HG03095 (cell line): ENCODE results near the gene OR10G4.
"Not testable (repeated sequence)": the region's sequence is repeated elsewhere in the genome, so short reads cannot be mapped to it uniquely, and the experiment has no call there.

Experiments used
- ATAC-seq: cut with Tn5 transposase; IDR thresholded peaks from one replicate; pipeline ENCODE4 v1.9.1; 2021; ENCODE audit warnings: moderate library complexity; ENCODE audit not compliant: unreplicated experiment

OR10G4 gene, protein sequence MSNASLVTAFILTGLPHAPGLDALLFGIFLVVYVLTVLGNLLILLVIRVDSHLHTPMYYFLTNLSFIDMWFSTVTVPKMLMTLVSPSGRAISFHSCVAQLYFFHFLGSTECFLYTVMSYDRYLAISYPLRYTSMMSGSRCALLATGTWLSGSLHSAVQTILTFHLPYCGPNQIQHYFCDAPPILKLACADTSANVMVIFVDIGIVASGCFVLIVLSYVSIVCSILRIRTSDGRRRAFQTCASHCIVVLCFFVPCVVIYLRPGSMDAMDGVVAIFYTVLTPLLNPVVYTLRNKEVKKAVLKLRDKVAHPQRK

DNA sequence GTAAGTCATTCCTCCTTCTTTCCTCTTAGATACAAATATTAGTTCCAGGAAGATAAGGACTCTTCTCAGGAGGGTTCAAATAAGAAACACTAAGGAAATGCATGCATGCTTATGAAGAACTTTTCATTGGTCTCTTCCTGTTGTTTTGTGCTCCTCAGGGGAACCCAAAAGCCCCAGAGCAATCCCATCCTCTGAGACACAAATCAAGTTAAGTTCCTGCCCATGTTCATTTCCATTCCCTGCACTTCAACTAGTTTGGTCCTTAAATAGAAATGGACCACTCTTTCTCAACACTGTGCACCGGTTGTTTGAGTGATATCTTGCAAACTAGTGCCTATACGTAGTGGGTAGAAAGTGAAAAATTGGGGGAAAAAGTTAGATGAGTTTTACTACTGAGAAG, at the start of gene OR10G4:
Gene OR10G4, plus strand, starts transcription at position 301 of the 400 bp plus-strand sequence. CDS start 2,578 bp downstream, outside the sequence.
- no peak for ATAC-seq

DNA sequence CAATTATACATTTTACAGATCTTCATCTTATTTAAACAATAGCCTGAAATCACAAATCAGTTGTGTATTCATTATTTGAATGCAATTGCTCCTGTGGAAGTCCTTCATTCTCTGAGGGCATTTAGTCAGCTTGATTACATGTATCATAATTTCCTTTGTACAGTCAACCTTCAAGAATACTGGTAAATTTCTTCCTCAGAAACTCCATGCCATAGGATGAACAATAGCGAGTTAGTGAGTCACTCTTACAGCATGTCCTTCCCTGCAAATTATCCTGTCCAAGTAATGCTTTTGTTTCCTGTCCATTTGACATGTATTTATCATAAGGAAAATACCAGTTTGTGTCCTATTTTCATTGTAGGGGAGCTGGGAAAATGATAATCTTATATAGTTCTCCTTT, 39.0 kb upstream of the OR10G4 start:
- ATAC-seq: no peak

DNA sequence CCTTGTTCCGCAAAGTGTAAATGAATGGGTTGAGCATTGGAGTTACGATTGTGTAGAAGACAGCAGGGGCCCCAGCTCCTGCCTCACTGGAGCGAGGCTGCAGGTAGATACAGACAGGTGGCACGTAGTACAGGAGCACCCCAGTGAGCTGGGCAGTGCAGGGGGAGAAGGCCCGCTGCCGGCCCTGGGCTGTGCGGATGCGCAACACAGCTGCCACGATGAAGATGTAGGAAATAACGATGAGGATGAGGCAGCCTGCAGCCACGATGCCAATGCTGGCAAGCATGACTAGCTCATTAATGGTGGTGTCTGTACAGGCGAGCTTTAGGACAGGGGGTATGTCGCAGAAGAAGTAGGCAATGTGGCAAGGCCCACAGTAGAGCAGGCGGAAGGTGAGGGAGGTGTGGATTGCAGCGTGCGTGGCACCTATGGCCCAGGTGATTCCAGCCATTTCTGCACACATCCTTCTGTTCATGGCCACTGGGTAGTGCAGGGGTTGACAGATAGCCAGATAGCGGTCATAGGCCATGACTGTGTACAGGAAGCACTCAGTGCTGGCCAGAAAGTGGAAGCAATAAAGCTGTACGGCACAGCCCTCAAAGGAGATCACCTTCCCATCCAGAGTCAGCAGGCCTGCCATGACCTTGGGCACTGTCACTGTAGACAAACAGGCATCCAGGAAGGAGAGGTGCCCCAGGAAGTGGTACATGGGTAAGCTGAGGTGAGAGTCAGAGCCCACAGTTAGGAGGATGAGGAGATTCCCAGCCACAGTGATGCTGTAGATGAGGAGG, 35.8 kb upstream of the OR10G4 start:
- ATAC-seq: no peak

DNA sequence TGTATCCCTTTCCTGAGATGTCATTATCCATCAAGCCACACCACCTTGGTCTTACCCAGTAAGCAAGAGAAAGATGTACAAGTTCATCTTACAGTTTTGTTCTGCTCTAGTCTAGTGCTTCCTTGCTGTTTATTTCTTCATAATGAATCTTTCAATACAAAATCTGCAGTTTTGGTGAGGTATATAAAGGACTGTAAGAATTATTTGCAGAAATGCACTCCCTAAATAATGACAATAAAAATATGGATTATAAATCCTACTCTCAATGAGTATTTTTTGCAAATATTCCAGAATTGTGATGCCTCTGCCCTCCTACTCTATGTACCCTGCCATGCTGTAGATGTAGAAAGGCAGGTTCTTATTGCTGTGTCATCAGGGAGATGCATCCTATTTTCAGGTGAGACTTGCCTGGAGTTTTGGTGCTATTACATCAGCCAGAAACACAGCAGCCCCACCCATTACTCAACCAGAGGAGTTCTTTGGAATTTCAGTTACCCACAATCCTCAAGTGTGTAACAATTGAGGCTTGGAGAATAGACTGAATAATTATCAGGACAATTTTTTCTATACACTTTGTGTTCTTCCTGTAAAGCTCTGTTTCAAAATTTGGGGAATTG, 35.0 kb upstream of the OR10G4 start, which contains the start of gene OR10S1:
Gene OR10S1, minus strand, starts transcription at position 51 of the 617 bp plus-strand sequence. CDS start 117 bp downstream, outside the sequence.
- ATAC-seq: no peak

DNA sequence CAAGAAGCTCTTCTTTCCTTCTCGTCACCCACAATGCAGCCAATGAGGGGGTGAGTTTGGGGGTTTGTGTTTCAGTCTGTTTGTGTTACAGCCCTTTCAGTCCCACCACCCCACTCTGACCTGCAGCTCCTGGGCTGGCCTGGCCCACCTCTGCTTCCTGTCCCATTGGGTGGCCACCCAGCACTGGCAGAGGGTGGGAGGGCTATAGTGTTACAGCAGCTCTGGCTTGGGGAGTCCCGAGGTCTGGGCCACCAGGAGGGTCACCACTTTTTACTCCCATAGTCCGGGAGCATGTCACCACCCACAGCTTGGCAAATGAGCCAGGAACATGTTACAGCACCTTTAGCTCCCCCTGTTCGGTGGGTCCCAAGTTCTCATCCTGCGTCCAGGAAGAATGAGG, 33.5 kb upstream of the OR10G4 start:
- ATAC-seq: no peak

DNA sequence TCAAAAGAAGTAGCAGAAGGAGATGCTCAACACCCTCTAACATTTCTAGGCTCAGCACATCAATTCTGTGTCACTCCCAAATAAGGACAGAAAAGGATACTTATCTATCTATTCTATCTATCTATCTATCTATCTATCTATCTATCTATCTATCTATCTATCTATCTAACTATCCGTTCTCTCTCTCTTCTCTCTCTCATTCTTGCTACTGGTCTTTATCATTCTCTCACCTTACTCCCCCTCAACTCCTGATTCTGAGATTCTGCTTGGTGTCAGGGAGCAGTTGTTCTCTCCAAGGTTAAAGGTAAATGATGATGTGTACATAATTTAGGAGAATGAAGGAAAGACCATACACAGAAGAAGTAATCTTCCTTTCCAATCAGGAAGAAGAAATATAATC, 17.7 kb upstream of the OR10G4 start, which contains the start of gene OR10G6:
Gene OR10G6, minus strand, starts transcription at position 43 of the 400 bp plus-strand sequence. Its CDS starts 0 bp downstream, at position 43.
- ATAC-seq: no peak

DNA sequence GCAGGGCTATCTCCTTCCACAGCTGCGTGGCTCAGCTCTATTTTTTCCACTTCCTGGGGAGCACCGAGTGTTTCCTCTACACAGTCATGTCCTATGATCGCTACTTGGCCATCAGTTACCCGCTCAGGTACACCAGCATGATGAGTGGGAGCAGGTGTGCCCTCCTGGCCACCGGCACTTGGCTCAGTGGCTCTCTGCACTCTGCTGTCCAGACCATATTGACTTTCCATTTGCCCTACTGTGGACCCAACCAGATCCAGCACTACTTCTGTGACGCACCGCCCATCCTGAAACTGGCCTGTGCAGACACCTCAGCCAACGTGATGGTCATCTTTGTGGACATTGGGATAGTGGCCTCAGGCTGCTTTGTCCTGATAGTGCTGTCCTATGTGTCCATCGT, 3.0 kb downstream of the OR10G4 start:
- ATAC-seq: not testable (repeated sequence)

DNA sequence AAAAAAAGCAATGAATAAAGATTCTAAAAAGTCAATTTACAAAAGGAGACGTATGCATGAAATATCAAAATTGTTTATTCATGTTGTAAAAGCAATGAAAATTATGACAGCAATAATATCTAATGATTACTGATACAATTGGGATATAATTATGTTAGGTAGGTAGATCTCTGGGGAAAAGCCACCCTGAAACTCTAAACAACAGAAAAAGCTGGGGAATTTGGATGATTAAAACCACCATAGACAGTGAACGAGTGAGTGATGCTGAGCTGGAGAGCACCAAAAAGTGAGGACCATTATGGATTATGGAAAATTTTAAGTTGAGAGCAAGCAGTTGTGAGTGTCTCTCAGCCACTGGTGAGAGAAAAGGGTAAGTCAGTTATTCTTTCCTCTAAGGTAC, 13.7 kb downstream of the OR10G4 start, which contains the start of gene OR10G8:
Gene OR10G8, plus strand, starts transcription at position 301 of the 400 bp plus-strand sequence. CDS start 2,825 bp downstream, outside the sequence.
- no peak for ATAC-seq

DNA sequence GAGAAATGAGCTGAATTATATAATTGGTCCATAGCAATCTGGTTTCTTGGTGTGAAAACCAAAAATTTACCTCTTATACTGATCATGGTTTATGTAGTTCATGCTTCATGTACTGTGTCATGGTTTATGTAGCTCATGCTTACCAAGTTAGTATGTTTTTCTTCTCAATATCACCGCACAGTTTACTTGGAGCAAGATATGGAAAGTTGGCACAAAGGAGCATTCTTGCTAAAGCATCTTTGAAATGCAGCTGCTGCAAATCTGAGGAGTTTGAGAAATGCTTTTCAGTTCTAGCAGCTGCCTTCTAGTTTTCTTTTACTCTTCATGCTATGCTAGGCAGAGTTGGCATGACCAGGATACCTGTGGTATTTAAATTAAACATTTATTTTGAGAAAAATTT, 23.9 kb downstream of the OR10G4 start:
- ATAC-seq: no peak

DNA sequence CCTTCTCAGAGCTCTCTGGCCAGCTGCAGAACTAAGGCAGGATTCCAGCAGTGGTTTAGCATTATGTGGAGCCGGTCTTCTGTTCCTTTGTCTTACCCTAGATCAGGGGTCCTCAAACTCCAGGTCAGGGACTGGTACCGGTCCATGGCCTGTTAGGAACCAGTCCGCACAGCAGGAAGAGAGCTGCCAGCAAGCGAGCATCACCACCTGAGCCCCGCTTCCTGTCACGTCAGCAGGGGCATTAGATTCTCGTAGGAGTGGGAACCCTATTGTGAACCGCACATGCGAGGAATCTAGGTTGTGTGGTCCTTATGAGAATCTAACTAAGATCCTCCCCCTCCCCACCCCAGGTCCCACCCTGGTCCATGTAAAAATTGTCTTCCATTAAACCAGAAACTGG, 26.8 kb downstream of the OR10G4 start:
- no peak for ATAC-seq

DNA sequence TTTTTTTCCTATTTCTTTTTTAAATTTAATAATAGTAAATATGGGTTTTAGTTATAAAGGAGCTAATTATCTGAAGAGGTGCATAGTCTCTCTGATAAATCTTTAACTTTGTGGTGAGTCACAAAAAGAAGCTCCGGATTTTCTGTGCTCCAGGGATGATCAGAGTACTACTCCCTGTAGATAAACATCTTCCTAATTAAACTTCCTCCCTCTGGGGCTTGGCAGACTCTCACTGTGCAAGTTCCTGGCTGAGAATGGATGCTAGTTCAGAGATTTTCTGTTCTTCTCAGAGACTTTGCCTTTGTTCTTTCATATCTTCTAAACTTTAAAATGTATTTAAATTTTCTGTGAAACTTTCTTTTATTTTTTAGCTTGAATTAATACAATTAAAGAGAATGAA, 28.5 kb downstream of the OR10G4 start, which contains the start of gene OR10G7:
Gene OR10G7, minus strand, starts transcription at position 72 of the 400 bp plus-strand sequence. CDS start 2,324 bp downstream, outside the sequence.
- no peak for ATAC-seq

DNA sequence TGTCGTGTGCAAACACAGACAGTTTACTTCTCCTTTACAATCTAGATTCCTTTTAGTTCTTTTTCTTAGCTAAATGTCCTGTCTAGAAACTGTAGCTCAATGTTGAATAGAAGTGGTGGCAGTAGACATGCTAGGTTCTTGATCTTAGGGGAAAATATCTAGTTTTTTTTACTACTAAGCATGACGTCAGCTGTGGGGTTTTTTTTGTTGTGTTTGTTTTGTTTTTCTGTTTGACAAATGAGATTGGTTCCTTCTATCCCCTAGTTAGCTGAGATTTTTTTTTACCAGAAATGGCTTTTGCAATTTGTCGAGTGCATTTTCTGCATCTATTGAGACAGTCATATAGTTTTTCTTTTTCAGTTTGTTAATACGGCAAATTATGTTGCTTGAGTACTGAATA, 30.6 kb downstream of the OR10G4 start:
- no peak for ATAC-seq

DNA sequence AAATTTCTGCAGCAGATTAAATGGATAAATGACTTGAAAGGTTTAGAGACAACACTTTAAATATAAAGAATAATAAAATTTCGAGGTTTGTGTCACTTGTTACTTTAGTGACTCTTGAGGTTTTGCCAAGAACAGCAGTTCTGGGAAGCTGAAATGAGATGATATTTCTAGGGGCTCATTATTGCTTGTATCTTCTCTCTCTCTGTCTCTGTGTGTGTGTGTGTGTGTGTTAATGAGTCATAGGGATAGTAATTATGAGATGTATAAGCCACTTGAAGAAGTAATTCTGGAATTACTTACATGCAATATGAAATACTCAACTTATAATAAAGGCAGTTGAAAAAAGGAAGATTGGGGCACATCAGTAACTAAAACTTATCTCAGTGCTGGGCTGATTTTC, 38.0 kb downstream of the OR10G4 start:
- ATAC-seq: no peak

DNA sequence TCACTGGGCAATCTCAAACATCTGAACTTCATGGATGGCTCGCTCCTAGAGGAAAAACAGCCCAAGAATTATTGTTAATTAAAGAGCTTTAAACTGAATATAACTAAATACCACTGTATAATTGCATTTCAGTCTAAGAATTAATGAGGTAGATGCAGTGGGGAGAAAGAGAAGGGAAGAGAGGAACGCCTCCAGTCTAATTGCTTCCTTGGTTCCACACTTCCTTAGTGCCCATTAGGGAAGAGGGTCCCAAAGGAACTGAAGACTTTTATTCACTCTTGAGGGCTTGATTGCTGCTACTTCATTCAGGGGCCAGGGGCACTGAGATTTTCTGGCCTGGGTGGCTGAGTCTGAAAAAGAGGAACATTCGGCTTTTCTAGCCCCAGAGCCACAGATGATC, 40.2 kb downstream of the OR10G4 start:
- no peak for ATAC-seq
